Activated T-helper 2 cell treated with anti-CD3 and anti-CD28 coated beads, Interferon-gamma antibody, Interleukin-2, Interleukin-4, amounts not matched to agents 10 μg/mL and 5 μg/mL and 100 μg/mL, durations not matched to agents 14 hours and 24 hours and 36 hours (primary cell): ENCODE data around the gene DIAPH2. TPM values are rescaled to one million over a fixed set of nuclear protein-coding genes. Genes with fewer than 3 reads are reported as not detected.
A peak's percentile ranks its signal among the peaks of the same experiment; 100 is the strongest.

Experiments used
- DNase-seq: peaks from one replicate; pipeline ENCODE4 v3.0.0; 2021; ENCODE audit warnings: low spot score
- H3K27ac Mint-ChIP-seq: one replicate; pipeline ENCODE4 v1.8.0; 2021; ENCODE audit warnings: mixed read lengths
- H3K27me3 Mint-ChIP-seq: one replicate; pipeline ENCODE4 v1.8.0; 2021; ENCODE audit warnings: low read depth, mixed read lengths
- H3K36me3 Mint-ChIP-seq: one replicate; pipeline ENCODE4 v1.8.0; 2021; ENCODE audit warnings: low read depth, mixed read lengths
- H3K4me1 Mint-ChIP-seq: one replicate; pipeline ENCODE4 v1.8.0; 2021; ENCODE audit warnings: low read depth, mixed read lengths
- H3K4me3 Mint-ChIP-seq: one replicate; pipeline ENCODE4 v1.8.0; 2021; ENCODE audit warnings: low read depth, mild to moderate bottlenecking, moderate library complexity, mixed read lengths
- H3K9me3 Mint-ChIP-seq: one replicate; pipeline ENCODE4 v1.8.0; 2021; ENCODE audit warnings: mixed read lengths
- intact Hi-C: fragments of 100-400 bp; cut with micrococcal nuclease; formaldehyde crosslinking; loops from one replicate; pipeline ENCODE4 v1.15.1; 2023
- total RNA-seq: library from RNA; stranded (reverse); gene quantifications from 2 replicates; pipeline ENCODE4 v1.2.3, GENCODE V29; 2022

DIAPH2 gene
- 14.7 and 14.9 TPM in 2 replicates for total RNA-seq

DNA sequence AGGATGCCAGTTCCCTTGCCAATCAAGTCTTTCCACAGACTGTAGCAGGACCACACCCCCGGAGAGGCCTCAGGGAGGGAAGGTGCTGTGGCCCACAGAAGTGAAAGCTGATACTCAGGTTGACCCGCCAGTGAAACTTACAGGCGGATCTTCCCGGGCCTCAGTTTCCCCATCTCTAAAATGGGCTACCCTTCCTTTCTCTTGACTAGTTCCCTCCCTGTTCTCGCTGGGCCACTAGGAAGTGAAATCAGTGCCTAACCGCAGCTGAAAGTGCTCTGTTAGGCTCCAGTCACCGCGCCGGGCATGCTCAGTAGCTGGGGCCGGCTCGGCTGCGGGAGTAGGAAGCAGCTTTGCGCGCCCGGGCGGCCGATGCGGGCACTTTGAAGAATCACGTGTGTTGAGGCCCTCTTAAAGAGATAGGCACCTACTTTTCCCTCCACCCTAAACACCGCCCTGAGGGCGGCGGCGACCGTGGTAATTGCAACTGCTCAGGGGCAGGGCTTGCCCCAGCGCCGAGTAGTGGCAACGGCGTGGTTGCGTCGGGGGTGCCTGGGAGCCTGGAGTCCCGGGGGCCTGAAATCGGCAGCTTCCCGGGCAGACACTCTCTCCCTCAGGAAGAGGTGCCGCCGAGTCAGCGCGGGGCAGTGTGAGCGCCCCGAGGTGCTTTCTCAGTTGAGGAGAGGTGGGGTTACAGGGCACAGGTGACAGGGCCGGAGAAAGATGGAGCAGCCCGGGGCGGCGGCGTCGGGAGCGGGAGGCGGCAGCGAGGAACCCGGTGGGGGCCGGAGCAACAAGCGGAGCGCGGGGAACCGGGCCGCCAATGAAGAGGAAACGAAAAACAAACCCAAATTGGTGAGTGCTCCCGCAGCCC, at the start of gene DIAPH2:
TSS of gene DIAPH2 (plus strand) at position 504 of the 871 bp plus-strand sequence.
- H3K36me3 Mint-ChIP-seq = peaks cover 10% of the 10 kb centered on the region
- no peaks in the 10 kb centered on the region for H3K9me3 Mint-ChIP-seq
- peak within 1 kb of the TSS; percentile 95 for H3K4me3 Mint-ChIP-seq
- H3K27me3 Mint-ChIP-seq = no peaks in the 10 kb centered on the region
- H3K4me1 Mint-ChIP-seq = peaks cover 19% of the 10 kb centered on the region
- DNase-seq = peak; percentile 75
- intact Hi-C loops = loop anchor here (1.0 to 10.0 kb wide), 3 partner anchors 37 to 714 kb away; no protein-coding TSS in a partner anchor
- H3K27ac Mint-ChIP-seq = peak within 1 kb of the TSS; percentile 97

DNA sequence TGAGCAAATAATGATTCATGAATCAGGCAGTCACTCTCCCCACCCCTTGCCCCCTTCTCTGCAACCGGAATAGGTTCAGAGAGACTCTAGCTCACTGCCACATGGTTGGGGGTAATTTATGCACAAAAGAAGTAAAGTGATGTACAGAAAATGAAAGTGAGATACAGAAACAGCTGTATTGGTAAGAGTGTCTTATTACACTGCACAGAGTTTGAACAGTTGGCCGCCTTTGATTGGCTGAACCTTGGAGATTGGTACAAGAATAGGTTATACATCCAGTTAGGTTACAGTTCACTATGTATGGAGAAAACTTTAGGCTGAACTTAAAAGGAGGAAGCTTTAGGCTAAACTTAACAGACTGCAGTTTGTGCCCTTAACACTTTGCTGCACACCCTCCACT, 34.6 kb upstream of the DIAPH2 start:
- no peaks in the 10 kb centered on the region for H3K4me1 Mint-ChIP-seq
- no peaks in the 10 kb centered on the region for H3K9me3 Mint-ChIP-seq
- H3K27me3 Mint-ChIP-seq = no peaks in the 10 kb centered on the region
- intact Hi-C loops = no loop called here
- H3K27ac Mint-ChIP-seq = no peak overlapping the region
- no peaks in the 10 kb centered on the region for H3K36me3 Mint-ChIP-seq
- no peak for DNase-seq
- no peak overlapping the region for H3K4me3 Mint-ChIP-seq

DNA sequence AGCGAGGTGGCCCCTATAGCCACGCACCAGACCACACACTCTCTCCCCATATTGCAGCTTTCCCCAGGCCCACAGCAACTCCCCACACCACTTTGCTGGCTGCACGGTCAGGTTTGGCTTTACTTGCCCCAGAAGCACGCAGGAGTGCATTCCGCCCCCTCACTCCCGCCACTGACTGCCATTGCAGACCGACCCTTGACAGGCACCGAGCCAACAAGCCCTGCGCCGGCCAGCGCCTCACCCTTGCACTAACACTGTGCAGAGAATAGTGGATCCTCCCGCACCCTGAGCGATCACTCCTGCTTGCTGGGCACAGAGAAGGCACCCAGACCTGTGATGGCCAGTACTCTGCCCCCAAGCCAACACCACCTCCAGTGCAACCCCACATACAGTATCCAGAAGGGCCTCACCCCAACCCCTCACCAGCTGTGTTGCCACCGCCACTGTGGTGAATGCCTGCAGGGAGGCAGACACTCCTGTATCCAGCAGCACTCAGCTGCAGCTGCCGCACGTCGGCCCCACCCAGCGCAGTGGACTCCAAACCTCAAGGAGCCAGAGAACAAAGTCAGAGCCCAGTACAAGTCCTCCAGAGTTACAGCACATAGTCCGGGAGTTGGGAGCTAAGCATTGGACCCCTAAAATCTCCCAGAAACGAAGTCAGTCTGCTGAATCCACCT, 28.6 kb upstream of the DIAPH2 start:
- no peaks in the 10 kb centered on the region for H3K36me3 Mint-ChIP-seq
- no peak overlapping the region for H3K27ac Mint-ChIP-seq
- DNase-seq = no peak
- peaks cover 2% of the 10 kb centered on the region for H3K27me3 Mint-ChIP-seq
- no peaks in the 10 kb centered on the region for H3K9me3 Mint-ChIP-seq
- no peaks in the 10 kb centered on the region for H3K4me1 Mint-ChIP-seq
- no peak overlapping the region for H3K4me3 Mint-ChIP-seq
- intact Hi-C loops = no loop called here

DNA sequence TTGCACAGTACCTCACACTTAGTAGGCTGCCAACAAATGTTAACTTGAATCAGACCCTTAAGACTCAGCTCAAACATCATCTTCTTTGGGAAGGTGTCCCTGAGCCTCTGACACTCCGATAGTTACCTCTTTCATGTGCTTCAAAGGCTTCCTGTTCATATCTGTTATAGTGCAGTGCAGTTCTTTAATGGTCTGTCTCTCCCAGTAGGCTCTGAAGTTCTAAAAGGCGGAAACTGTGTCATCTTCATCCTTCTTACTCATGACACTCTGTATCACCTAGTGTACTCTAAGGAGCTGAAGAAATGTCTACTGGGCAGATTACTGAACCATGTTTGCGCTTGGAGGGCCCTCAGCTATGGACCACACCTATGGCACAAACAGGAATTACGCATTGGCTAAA, 2.1 kb upstream of the DIAPH2 start:
- no peaks in the 10 kb centered on the region for H3K27me3 Mint-ChIP-seq
- no peak for DNase-seq
- H3K4me1 Mint-ChIP-seq = peaks cover 16% of the 10 kb centered on the region
- H3K4me3 Mint-ChIP-seq = no peak overlapping the region
- H3K27ac Mint-ChIP-seq = no peak overlapping the region
- intact Hi-C loops = loop anchor here (10.0 kb wide), 1 partner anchor 82 kb away; no protein-coding TSS in a partner anchor
- no peaks in the 10 kb centered on the region for H3K9me3 Mint-ChIP-seq
- H3K36me3 Mint-ChIP-seq = no peaks in the 10 kb centered on the region

DNA sequence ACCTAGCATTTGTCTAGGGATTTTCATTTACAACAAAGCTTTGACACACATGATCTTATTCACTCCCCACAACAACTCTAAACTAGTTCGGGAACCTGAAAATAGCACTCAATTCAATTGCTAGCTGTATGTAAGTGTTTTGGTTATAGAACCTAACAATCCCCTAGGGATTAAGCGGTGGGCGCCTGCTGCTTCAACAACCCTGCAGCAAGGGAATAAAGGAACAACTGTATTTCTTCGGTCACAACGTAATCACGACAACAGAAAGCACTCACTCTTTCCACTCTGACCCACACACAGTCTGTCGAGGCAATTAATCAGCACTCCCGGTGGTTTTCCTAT, 674 bp upstream of the DIAPH2 start:
- H3K4me3 Mint-ChIP-seq = peak overlapping the region; percentile 95
- intact Hi-C loops = loop anchor here (1.0 to 10.0 kb wide), 2 partner anchors 81 to 714 kb away; no protein-coding TSS in a partner anchor
- peaks cover 19% of the 10 kb centered on the region for H3K4me1 Mint-ChIP-seq
- H3K36me3 Mint-ChIP-seq = peaks cover 6% of the 10 kb centered on the region
- no peak for DNase-seq
- H3K9me3 Mint-ChIP-seq = no peaks in the 10 kb centered on the region
- H3K27ac Mint-ChIP-seq = no peak overlapping the region
- H3K27me3 Mint-ChIP-seq = no peaks in the 10 kb centered on the region

DNA sequence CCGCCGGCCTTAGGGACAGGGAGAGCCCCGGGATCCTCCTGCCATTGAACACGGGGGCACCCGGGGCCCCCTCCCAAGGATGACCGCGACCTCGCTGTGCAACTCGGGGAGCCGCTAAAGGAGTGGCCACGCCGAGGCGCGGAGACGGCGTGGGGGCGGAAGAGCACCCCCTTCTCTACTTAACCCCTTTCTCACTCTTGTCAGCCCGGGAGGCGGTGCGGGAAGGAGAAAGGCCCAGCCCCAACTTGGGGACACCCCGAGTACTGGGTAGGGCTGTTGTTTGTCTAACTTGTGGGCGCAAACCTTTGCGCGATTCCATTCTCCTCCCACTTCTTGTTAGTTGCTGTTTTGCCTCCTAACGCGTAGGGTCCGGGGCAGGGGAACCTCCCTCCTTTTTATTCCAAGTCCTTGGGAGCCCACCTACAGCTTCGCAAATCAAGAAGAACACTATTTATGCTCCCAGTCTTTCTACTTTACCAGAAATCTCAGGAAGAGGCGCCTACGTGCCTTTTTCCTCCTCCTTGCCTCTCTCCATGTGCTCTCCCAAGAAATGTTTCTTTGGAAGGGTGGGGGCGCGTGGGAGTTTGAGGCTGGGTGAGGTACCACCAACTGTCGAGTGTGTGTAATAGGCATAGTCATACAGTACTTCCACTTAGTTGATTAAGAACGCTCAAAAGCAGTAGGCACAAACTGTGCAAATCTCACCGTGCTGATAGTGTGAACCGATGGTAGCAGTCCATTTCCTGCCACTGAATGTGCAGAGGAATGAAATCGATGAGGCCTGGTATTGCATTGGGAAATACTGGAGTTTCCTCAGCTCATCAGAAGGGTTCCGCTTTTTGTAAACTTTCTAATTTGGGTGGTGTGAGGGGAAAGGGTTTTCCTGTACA, 813 bp downstream of the DIAPH2 start:
- peak overlapping the region; percentile 95 for H3K4me3 Mint-ChIP-seq
- intact Hi-C loops = loop anchor here (1.0 to 10.0 kb wide), 2 partner anchors 36 to 79 kb away; no protein-coding TSS in a partner anchor
- no peaks in the 10 kb centered on the region for H3K9me3 Mint-ChIP-seq
- peak overlapping the region; percentile 97 for H3K27ac Mint-ChIP-seq
- DNase-seq = peak; percentile 34
- H3K36me3 Mint-ChIP-seq = peaks cover 11% of the 10 kb centered on the region
- H3K27me3 Mint-ChIP-seq = no peaks in the 10 kb centered on the region
- H3K4me1 Mint-ChIP-seq = peaks cover 19% of the 10 kb centered on the region

DNA sequence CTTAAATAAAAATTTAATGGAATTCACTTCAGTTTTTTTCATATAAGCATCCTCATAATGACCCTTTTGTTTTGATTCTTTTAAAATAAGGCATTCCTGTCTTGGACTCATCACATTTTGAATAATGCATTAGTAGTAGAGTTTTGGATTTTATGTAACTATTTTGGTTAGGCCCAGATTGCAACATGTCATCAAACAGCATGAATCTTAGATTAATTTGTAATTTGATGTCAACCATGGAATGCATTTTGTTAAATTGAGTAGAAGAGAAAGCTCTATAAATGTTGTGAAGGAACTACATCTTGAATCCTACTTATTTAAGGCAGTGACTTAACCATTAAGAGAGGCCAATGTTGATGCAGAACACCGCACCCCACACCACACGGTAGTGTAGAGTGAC, 3.1 kb downstream of the DIAPH2 start:
- H3K27me3 Mint-ChIP-seq = no peaks in the 10 kb centered on the region
- intact Hi-C loops = loop anchor here (10.0 kb wide), 1 partner anchor 77 kb away; no protein-coding TSS in a partner anchor
- no peak for DNase-seq
- no peak overlapping the region for H3K4me3 Mint-ChIP-seq
- H3K36me3 Mint-ChIP-seq = peaks cover 11% of the 10 kb centered on the region
- no peak overlapping the region for H3K27ac Mint-ChIP-seq
- H3K4me1 Mint-ChIP-seq = peaks cover 14% of the 10 kb centered on the region
- no peaks in the 10 kb centered on the region for H3K9me3 Mint-ChIP-seq

DNA sequence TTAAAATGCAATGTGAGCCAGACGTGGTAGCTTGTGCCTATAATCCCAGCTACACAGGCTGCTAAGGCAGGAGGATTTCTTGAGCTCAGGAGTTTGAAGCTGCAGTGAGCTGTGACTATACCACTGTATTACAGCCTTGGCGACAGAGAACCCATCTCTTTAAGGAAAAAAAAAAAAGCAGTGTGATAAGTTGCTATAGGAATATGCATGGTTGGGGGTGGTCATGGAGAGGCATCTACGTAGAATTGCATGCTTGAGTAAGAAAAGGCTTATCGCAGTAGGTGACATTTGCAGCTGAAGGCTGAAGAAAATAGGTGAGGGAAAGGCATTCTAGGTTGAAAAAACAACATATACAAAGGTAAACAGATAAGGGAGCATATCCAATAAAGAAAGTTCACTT, 4.1 kb downstream of the DIAPH2 start:
- H3K4me3 Mint-ChIP-seq = no peak overlapping the region
- peaks cover 16% of the 10 kb centered on the region for H3K36me3 Mint-ChIP-seq
- H3K9me3 Mint-ChIP-seq = no peaks in the 10 kb centered on the region
- intact Hi-C loops = loop anchor here (10.0 kb wide), 1 partner anchor 76 kb away; no protein-coding TSS in a partner anchor
- no peak overlapping the region for H3K27ac Mint-ChIP-seq
- peaks cover 19% of the 10 kb centered on the region for H3K4me1 Mint-ChIP-seq
- H3K27me3 Mint-ChIP-seq = no peaks in the 10 kb centered on the region
- no peak for DNase-seq

DNA sequence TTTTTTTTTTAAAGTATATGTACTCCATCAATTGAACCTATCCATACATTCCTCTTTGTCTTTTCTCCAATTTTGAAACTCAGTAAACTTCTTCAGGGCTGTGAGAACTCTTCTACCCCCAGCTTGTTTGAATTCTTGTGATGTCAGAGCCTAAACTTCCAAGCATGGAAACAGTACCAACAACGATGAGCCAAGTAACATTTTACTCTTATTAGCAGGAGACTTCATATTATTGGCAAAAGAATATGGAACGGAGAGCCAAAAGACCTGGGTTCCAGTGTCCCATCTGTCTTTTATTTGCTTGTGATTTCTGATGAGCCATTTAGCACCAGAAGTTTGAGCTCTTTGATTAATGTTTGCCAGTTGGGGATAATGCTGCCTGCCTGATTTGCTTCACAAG, 5.3 kb downstream of the DIAPH2 start:
- Mint-ChIP-seq H3K9me3 (no peaks in the 10 kb centered on the region), H3K27me3 (no peaks in the 10 kb centered on the region), H3K4me3 (no peak overlapping the region), H3K27ac (no peak overlapping the region), H3K36me3 (peaks cover 16% of the 10 kb centered on the region), H3K4me1 (peaks cover 18% of the 10 kb centered on the region)
- no peak for DNase-seq
- intact Hi-C loops = loop anchor here (10.0 kb wide), 1 partner anchor 75 kb away; no protein-coding TSS in a partner anchor

DNA sequence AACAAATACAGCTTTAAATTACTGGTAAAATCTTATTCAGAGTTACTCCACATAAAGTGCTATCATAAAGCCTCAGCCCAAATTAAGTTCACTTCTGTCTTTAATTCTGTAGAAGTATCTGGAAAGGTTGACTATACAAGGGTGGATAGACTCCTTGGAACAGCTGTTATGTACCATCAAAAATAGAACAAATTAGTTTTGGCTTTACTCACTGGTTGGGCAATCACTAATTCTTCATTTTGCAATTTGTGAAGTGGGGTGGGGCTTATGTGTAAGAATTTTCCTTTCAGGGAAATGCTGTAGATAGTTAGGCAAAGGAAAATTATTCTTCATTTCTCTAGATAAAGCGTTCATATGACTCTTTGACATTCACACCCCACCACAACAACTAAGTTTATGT, 7.8 kb downstream of the DIAPH2 start:
- no peaks in the 10 kb centered on the region for H3K9me3 Mint-ChIP-seq
- H3K4me3 Mint-ChIP-seq = no peak overlapping the region
- intact Hi-C loops = no loop called here
- no peak for DNase-seq
- H3K27ac Mint-ChIP-seq = no peak overlapping the region
- H3K27me3 Mint-ChIP-seq = no peaks in the 10 kb centered on the region
- H3K36me3 Mint-ChIP-seq = peaks cover 16% of the 10 kb centered on the region
- H3K4me1 Mint-ChIP-seq = peaks cover 8% of the 10 kb centered on the region

DNA sequence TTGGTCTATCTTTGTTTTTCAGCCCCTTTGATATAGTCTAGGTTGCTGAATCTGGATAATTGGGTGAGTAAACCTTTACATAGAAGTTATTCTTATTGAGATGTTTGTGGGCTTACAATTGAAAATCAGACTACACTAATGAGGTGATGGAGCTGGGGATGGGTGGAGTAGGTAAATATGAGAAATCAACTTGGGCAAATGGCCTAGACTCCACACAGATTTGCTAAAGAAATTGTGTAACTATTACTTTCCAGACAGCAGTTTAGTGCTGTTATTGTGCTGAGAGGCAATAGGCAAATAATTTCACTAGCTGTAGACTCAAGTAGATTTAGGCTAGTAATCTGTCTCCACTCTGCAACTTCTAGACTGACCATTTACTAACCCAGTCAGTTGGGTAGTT, 8.2 kb downstream of the DIAPH2 start:
- Mint-ChIP-seq H3K4me3 (no peak overlapping the region), H3K27ac (no peak overlapping the region), H3K36me3 (peaks cover 16% of the 10 kb centered on the region), H3K9me3 (no peaks in the 10 kb centered on the region), H3K4me1 (peaks cover 8% of the 10 kb centered on the region), H3K27me3 (no peaks in the 10 kb centered on the region)
- DNase-seq = no peak
- intact Hi-C loops = no loop called here

DNA sequence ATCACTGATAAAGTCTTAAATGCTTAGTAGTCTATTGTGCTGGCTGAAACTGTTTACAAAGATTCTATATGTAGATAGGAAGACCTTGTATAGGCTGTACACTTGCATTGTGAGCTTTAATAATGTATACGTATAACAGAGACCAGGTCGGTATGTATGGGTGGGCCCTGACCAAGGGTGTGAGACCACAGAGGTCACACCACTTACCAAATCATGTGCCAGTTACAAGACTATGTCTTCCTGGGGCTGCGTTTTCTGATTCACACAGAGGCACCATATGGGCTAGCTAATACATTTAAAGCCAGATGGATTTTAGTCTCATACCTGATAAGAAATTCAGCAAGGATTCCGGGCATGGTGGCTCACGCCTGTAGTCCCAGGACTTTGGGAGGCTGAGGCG, 8.8 kb downstream of the DIAPH2 start:
- no peaks in the 10 kb centered on the region for H3K27me3 Mint-ChIP-seq
- H3K4me1 Mint-ChIP-seq = peaks cover 8% of the 10 kb centered on the region
- no peak for DNase-seq
- H3K4me3 Mint-ChIP-seq = no peak overlapping the region
- H3K27ac Mint-ChIP-seq = no peak overlapping the region
- H3K9me3 Mint-ChIP-seq = no peaks in the 10 kb centered on the region
- peaks cover 16% of the 10 kb centered on the region for H3K36me3 Mint-ChIP-seq
- intact Hi-C loops = no loop called here
